Stomach (tissue), 9 donors: ENCODE data around the gene CDCA3. TPM values are rescaled to one million over a fixed set of nuclear protein-coding genes. Genes with fewer than 3 reads are reported as not detected.
A peak's percentile ranks its signal among the peaks of the same experiment; 100 is the strongest.

Source experiments
- DNase-seq, 2 donors: peaks; one replicate each; pipeline versions ENCODE4 v3.0.0 to v3.0.0-alpha.2; 2013 to 2019
- H3K27ac ChIP-seq, 5 donors: fragments of 200-600 bp in 4 of 5; sonication (generic) in 4 of 5; one replicate each; pipeline ENCODE4 v1.5.1; 2013 to 2019; ENCODE audit warnings: mild to moderate bottlenecking in 1 of 5, moderate library complexity in 1 of 5
- H3K27me3 ChIP-seq, 3 donors: fragments of 200-600 bp; sonication (generic); one replicate each; pipeline ENCODE4 v1.5.1; 2017 to 2019; ENCODE audit warnings: mixed run types in 1 of 3
- H3K36me3 ChIP-seq, 4 donors: fragments of 200-600 bp; sonication (generic); 1 replicate in 3 of 4; 2 replicates in 1 of 4; pipeline ENCODE4 v1.5.1; 2016 to 2019
- H3K4me1 ChIP-seq, 4 donors: fragments of 200-600 bp; sonication (generic); one replicate each; pipeline ENCODE4 v1.5.1; 2016 to 2019
- H3K4me3 ChIP-seq, 4 donors: fragments of 200-600 bp; sonication (generic) in 3 of 4; one replicate each; pipeline ENCODE4 v1.5.1; 2016 to 2019; ENCODE audit warnings: mild to moderate bottlenecking in 1 of 4
- H3K9me3 ChIP-seq, 4 donors: fragments of 200-600 bp; sonication (generic); one replicate each; pipeline ENCODE4 v1.5.1; 2016 to 2019
- EP300 ChIP-seq: sonication (generic); formaldehyde crosslinking; IDR thresholded peaks from one replicate; pipeline ENCODE4 v1.6.1; 2017; ENCODE audit warnings: antibody characterized with exemption
- POLR2A ChIP-seq, 4 donors: fragments of 450-650 bp; IDR thresholded peaks; one replicate each; pipeline ENCODE4 v1.6.1; 2016; ENCODE audit warnings: antibody characterized with exemption in 4 of 4, control low read depth in 2 of 4, mild to moderate bottlenecking in 1 of 4, moderate library complexity in 1 of 4
- POLR2AphosphoS5 ChIP-seq, 3 donors: sonication (generic); formaldehyde crosslinking; IDR thresholded peaks; one replicate each; pipeline ENCODE4 v1.6.1; 2016; ENCODE audit warnings: antibody characterized with exemption in 3 of 3
- WGBS, 5 donors: extraction: QIAGEN DNeasy Blood & Tissue Kit in 3 of 5; methylation state at CpG; one replicate each; pipeline versions ENCODE4 v1.1.5 to v1.1.7; 2013 to 2018; 5-methylcytosine and 5-hydroxymethylcytosine counted together
- intact Hi-C: fragments of 100-400 bp; cut with DNase I; formaldehyde crosslinking; loops from one replicate; pipeline ENCODE4 v1.15.1; 2023; ENCODE audit warnings: low total_unique reads
- polyA plus RNA-seq, 3 donors: library from polyadenylated mRNA; stranded (reverse); fragments of 200-250 nt; gene quantifications; one replicate each; pipeline ENCODE4 v1.2.3, GENCODE V29; 2013
- total RNA-seq, 5 donors: library from RNA; depleted of rRNA; stranded (reverse); fragments of >200 nt; gene quantifications; one replicate each; pipeline versions ENCODE4 v1.1.0 to v1.2.3, GENCODE V29; 2014 to 2016
- TF ChIP-seq, protein P1 (sequence below), 7 experiments: fragments of 450-650 bp in 4 of 7; fragments of 200-600 bp in 3 of 7; sonication (generic) in 3 of 7; IDR thresholded peaks; one replicate each; pipeline ENCODE4 v1.5.1; 2016 to 2019; ENCODE audit warnings: antibody characterized with exemption in 7 of 7, control low read depth in 2 of 7, mild to moderate bottlenecking in 1 of 7
- donor health status: healthy with polysubstance abuse.
- donor health status: Bipolar disorder and iron deficiency.
- donor health status: healthy.

The CDCA3 gene
- total and polyA plus RNA-seq, 8 donors, result 2.1 to 56.0 (median 11.0) TPM

DNA sequence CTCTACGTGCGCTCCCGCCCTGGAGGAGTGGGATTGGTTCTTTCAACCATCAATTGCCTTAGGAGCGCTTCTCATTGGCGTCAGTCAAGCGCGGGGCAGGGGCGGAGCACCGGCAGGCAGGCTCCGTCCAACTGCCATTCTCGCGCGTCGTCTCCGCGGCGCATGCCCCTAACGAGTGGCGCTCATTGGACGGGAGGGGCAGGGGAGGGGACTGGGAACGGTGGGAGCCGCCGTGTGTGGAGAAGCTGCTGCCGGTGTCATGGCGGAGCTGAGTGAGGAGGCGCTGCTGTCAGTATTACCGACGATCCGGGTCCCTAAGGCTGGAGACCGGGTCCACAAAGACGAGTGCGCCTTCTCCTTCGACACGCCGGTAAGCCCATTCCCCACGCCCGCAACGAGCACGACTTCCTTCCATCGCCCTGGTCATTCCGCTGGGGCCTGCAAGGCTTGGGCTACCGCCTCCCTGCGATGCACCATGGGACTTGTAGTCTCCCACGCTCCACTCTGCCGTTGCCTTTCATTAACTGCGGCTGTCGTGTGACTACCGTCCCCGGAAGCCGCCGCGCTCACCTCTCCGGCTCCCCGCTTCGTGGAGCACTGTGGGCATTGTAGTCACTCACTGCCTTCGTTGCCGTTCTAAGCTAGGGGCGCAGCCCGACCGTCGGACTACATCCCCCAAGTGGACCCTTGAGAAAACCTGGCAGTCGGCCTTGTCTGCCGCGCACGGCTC, 1.0 kb upstream of the CDCA3 start, which contains the start of gene USP5:
USP5 (plus strand) TSS at position 230 of the 730 bp plus-strand sequence; CDS start at position 260, 30 bp downstream.
- H3K4me1 ChIP-seq, result peaks cover 9 to 37% (median 25%) of the 10 kb centered on the region in 4 donors
- H3K36me3 ChIP-seq, result peaks cover 18 to 43% (median 35%) of the 10 kb centered on the region in 4 donors
- TF ChIP-seq, protein P1, sequence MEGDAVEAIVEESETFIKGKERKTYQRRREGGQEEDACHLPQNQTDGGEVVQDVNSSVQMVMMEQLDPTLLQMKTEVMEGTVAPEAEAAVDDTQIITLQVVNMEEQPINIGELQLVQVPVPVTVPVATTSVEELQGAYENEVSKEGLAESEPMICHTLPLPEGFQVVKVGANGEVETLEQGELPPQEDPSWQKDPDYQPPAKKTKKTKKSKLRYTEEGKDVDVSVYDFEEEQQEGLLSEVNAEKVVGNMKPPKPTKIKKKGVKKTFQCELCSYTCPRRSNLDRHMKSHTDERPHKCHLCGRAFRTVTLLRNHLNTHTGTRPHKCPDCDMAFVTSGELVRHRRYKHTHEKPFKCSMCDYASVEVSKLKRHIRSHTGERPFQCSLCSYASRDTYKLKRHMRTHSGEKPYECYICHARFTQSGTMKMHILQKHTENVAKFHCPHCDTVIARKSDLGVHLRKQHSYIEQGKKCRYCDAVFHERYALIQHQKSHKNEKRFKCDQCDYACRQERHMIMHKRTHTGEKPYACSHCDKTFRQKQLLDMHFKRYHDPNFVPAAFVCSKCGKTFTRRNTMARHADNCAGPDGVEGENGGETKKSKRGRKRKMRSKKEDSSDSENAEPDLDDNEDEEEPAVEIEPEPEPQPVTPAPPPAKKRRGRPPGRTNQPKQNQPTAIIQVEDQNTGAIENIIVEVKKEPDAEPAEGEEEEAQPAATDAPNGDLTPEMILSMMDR (IDR thresholded peaks at IDR 0.05), result peak in 1 of 7 experiments; percentile 25
- no peak for TF ChIP-seq EP300
- TF ChIP-seq POLR2A (IDR thresholded peaks at IDR 0.05), result no peak
- peak in 2 of 3 donors; percentile 80 to 92 for TF ChIP-seq POLR2AphosphoS5 (IDR thresholded peaks at IDR 0.05)
- H3K9me3 ChIP-seq, result no peaks in the 10 kb centered on the region
- WGBS, 5 donors, result 0 to 1% (median 0%) methylated on average over 39 to 65 of the region's 65 CpGs
- peak; percentile 99 to 100 for DNase-seq
- intact Hi-C loops, result no loop called here
- peak within 1 kb of the TSS; percentile 66 to 84 (median 66) for H3K4me3 ChIP-seq
- H3K27me3 ChIP-seq, result no peaks in the 10 kb centered on the region
- H3K27ac ChIP-seq, result peak within 1 kb of the TSS; percentile 88 to 96 (median 95)

DNA sequence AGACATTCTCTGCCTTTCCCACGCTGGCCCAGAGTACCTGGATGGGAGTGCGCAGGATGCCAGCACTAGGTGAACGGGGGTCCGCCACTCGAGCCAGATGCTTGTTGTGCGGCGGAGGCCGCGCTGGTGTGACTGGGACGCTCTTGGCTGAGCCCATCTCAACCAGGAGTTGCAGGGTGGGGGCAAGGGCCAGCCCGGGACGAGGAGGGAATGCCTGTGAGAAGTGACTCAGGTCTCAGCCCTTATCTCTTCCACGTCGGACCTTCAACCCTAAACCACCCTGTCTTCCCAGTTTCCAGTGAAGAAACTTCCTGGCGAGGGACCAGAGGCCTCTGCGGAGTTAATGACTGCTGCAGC, 312 bp downstream of the CDCA3 start:
- TF ChIP-seq, protein P1 (IDR thresholded peaks at IDR 0.05), result no peak
- TF ChIP-seq POLR2A (IDR thresholded peaks at IDR 0.05) (no peak), EP300 (no peak), POLR2AphosphoS5 (IDR thresholded peaks at IDR 0.05) (no peak)

DNA sequence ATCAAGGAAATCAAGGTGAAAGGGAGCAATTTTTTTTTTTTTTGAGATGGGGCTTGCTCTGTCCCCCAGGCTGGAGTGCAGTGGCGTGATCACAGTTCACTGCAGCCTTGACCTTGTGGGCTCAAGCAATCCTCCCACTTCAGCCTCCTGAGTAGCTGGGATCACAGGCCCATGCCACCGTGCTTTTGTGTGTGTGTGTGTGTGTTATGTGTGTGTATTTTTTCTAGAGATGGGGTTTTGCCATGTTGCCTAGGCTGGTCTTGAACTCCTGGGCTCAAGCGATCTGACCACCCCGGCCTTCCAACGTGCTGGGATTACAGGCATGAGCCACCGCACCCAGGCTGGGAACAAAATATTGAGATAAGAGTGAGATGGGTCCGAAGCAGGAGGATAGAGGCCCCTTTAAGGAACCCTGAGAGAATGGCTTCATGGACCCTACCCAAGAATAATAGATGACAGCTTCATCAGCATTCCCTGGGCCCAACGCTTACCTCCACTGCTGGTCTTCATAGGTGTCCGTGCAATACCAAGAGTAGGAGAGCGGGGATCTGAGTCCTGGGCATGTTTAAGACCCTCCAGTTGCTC, 1.0 kb downstream of the CDCA3 start:
- Histone ChIP-seq H3K9me3 (no peaks in the 10 kb centered on the region), H3K27me3 (no peaks in the 10 kb centered on the region), H3K4me1 (peaks cover 9 to 37% (median 25%) of the 10 kb centered on the region in 4 donors), H3K36me3 (peaks cover 0 to 43% (median 35%) of the 10 kb centered on the region in 4 donors), H3K4me3 (peak overlapping the region in 1 of 4 donors; percentile 84), H3K27ac (no peak overlapping the region)
- TF ChIP-seq POLR2AphosphoS5 (IDR thresholded peaks at IDR 0.05), result no peak
- TF ChIP-seq EP300, result no peak
- DNase-seq, result no peak
- intact Hi-C loops, result no loop called here
- WGBS, 5 donors, result 75 to 84% (median 79%) methylated on average over 10 of the region's 10 CpGs

More for the DNA sequence above, 312 bp downstream of the CDCA3 start:
- DNase-seq, result no peak
- no peaks in the 10 kb centered on the region for H3K9me3 ChIP-seq
- H3K4me3 ChIP-seq, result peak overlapping the region; percentile 66 to 84 (median 66)
- H3K27me3 ChIP-seq, result no peaks in the 10 kb centered on the region
- 24 to 39% (median 35%) methylated on average over 16 of the region's 16 CpGs for WGBS, 5 donors
- H3K27ac ChIP-seq, result peak overlapping the region in 4 of 5 donors; percentile 88 to 96 (median 94)
- H3K36me3 ChIP-seq, result peaks cover 5 to 43% (median 35%) of the 10 kb centered on the region in 4 donors
- peaks cover 9 to 37% (median 25%) of the 10 kb centered on the region in 4 donors for H3K4me1 ChIP-seq
- intact Hi-C loops, result no loop called here

DNA sequence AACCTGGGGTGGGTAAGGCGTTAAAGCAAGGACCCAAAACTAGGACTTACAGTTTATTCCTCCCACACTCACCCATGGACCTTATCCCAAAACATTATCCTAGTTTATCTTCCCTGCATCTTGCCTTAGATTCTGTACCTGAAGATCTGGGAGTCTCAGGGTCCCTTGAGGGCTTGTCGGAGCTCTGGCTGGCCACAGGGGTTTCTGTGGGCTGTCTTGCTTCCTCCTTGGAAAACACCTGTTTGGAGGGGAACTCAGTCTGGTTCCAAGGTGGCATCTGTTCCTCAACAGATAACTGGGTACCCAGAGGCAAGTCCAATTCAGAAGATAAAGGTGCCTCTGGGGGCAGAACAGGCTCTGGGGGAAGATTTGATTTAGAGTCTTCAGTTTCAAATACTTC, 1.7 kb downstream of the CDCA3 start:
- no peak for TF ChIP-seq POLR2A (IDR thresholded peaks at IDR 0.05)
- TF ChIP-seq EP300, result no peak
- no peak for TF ChIP-seq POLR2AphosphoS5 (IDR thresholded peaks at IDR 0.05)
- TF ChIP-seq, protein P1 (IDR thresholded peaks at IDR 0.05), result no peak
- H3K27ac ChIP-seq, result no peak overlapping the region
- H3K27me3 ChIP-seq, result no peaks in the 10 kb centered on the region
- H3K9me3 ChIP-seq, result no peaks in the 10 kb centered on the region
- no peak for DNase-seq
- peaks cover 0 to 49% (median 40%) of the 10 kb centered on the region in 4 donors for H3K36me3 ChIP-seq
- WGBS, 5 donors, result 75 to 92% (median 82%) methylated on average over 2 of the region's 2 CpGs
- H3K4me3 ChIP-seq, result no peak overlapping the region
- intact Hi-C loops, result no loop called here
- peaks cover 9 to 33% (median 24%) of the 10 kb centered on the region in 4 donors for H3K4me1 ChIP-seq
